Left ventricle myocardium superior (tissue), 1 donor: Measurements from ENCODE around the gene CFH. TPM values are rescaled to one million over a fixed set of nuclear protein-coding genes. Genes with fewer than 3 reads are reported as not detected.
"Not testable (repeated sequence)": the region's sequence is repeated elsewhere in the genome, so short reads cannot be mapped to it uniquely, and the experiment has no call there.

Experiments
- ATAC-seq: fragments of 200-7000 bp; cut with Tn5 transposase; one replicate; pipeline ENCODE4 v1.9.1; 2020; ENCODE audit warnings: mild to moderate bottlenecking, moderate library complexity
- DNase-seq: peaks from one replicate; pipeline ENCODE4 v3.0.0-alpha.2; 2020
- intact Hi-C: fragments of 100-400 bp; cut with micrococcal nuclease; formaldehyde crosslinking; loops from one replicate; pipeline ENCODE4 v1.11.0; 2022
- total RNA-seq: library from RNA; stranded (reverse); fragmentation: NEBNext Ultra II Directional; extraction: Animal tissue kit (Norgen Biotek cat#: 25700); gene quantifications from one replicate; pipeline ENCODE4 v1.2.1, GENCODE V29; 2021
- donor health status: DM: no; HTN: yes; CAD: no; lungs with severe emphysema.

CFH gene
- total RNA-seq, 1 donor from 2014 or later: 27.8 TPM

- intact Hi-C loops: no loop called here
- ATAC-seq (no peak), DNase-seq (no peak)
Observed at GRCh38 chr1:196733091-196733970, 81.5 kb downstream of the CFH start.

GRCh38 chr1:196734006-196734405 lies 82.2 kb downstream of the CFH start:
- DNase-seq (no peak), ATAC-seq (no peak)
- intact Hi-C loops: no loop called here

GRCh38 chr1:196734460-196734859 lies 82.6 kb downstream of the CFH start:
- DNase-seq (no peak), ATAC-seq (no peak)
- intact Hi-C loops: no loop called here

GRCh38 chr1:196738730-196739129 lies 86.9 kb downstream of the CFH start:
- ATAC-seq (no peak), DNase-seq (no peak)
- intact Hi-C loops: no loop called here

- ATAC-seq, intact Hi-C loops, DNase-seq: not testable (repeated sequence)
Observed at GRCh38 chr1:196743244-196743643, 91.4 kb downstream of the CFH start.

- ATAC-seq, DNase-seq, intact Hi-C loops: not testable (repeated sequence)
Observed at GRCh38 chr1:196765019-196765740, 113.3 kb downstream of the CFH start.

GRCh38 chr1:196769823-196770222 lies 118.0 kb downstream of the CFH start:
- ATAC-seq, DNase-seq, intact Hi-C loops: not testable (repeated sequence)

GRCh38 chr1:196773713-196774112 lies 121.9 kb downstream of the CFH start:
- no peak for DNase-seq
- intact Hi-C loops: no loop called here
- no peak for ATAC-seq

- ATAC-seq (no peak), DNase-seq (no peak)
- intact Hi-C loops: no loop called here
Observed at GRCh38 chr1:196774175-196774574, 122.3 kb downstream of the CFH start.

- ATAC-seq: no peak
- DNase-seq: no peak
- intact Hi-C loops: no loop called here
Observed at GRCh38 chr1:196774603-196775002, 122.8 kb downstream of the CFH start, which contains the start of gene CFHR3. CFHR3 (plus strand) TSS chr1:196774840; CDS start chr1:196774887, 47 bp downstream.

- DNase-seq (peak; percentile 18), ATAC-seq (no peak)
- intact Hi-C loops: no loop called here
Observed at GRCh38 chr1:196777603-196778002, 125.8 kb downstream of the CFH start.

- intact Hi-C loops: no loop called here
- ATAC-seq (no peak), DNase-seq (no peak)
Observed at GRCh38 chr1:196779093-196779492, 127.2 kb downstream of the CFH start.

GRCh38 chr1:196791252-196791651 lies 139.4 kb downstream of the CFH start:
- DNase-seq, intact Hi-C loops, ATAC-seq: not testable (repeated sequence)

GRCh38 chr1:196794103-196794502 lies 142.3 kb downstream of the CFH start:
- intact Hi-C loops, ATAC-seq, DNase-seq: not testable (repeated sequence)

Other genes starting within 250 kb of the CFH start
- 1.7 TPM for gene KCNT2, start 43.6 kb upstream of the CFH start, total RNA-seq
- gene CFHR3, start 122.8 kb downstream of the CFH start, total RNA-seq: not detected
- gene CFHR1, start 167.7 kb downstream of the CFH start, total RNA-seq: not detected
- gene CFHR4, start 236.0 kb downstream of the CFH start, total RNA-seq: not detected